HepG2 (cell line): ENCODE measurements around the gene IPO13. TPM values are rescaled to one million over a fixed set of nuclear protein-coding genes. Genes with fewer than 3 reads are reported as not detected.

ENCODE experiments used
- ARNTL ChIP-seq: sonication (generic); formaldehyde crosslinking; IDR thresholded peaks from 2 replicates; pipeline ENCODE4 v1.4.0; 2020; ENCODE audit warnings: mild to moderate bottlenecking, missing genetic modification reagents
- CEBPG ChIP-seq: IDR thresholded peaks from 2 replicates; pipeline ENCODE4 v1.6.1; 2016
- GABPA ChIP-seq, 2 experiments: IDR thresholded peaks; 2 replicates each; pipeline ENCODE4 v1.6.1; 2011 to 2016; ENCODE audit warnings: low read depth in 2 of 2, low read length in 1 of 2, missing biosample characterization in 1 of 2, missing genetic modification characterization in 1 of 2
- IRF2 ChIP-seq: IDR thresholded peaks from 2 replicates; pipeline ENCODE4 v1.6.1; 2018; ENCODE audit warnings: missing genetic modification reagents, missing compliant biosample characterization
- MXI1 ChIP-seq: IDR thresholded peaks from 3 replicates; pipeline ENCODE4 v1.6.1; 2012; ENCODE audit warnings: low read depth, low read length, inconsistent platforms, borderline replicate concordance
- NFRKB ChIP-seq: fragments of 450-650 bp; IDR thresholded peaks from 2 replicates; pipeline ENCODE4 v1.6.1; 2017
- SKI ChIP-seq: fragments of 450-650 bp; IDR thresholded peaks from one replicate; pipeline ENCODE4 v1.6.1; 2018; ENCODE audit warnings: mild to moderate bottlenecking; ENCODE audit not compliant: partially characterized antibody
- SMARCC2 ChIP-seq: fragments of 450-650 bp; IDR thresholded peaks from 2 replicates; pipeline ENCODE4 v1.6.1; 2017; ENCODE audit warnings: antibody characterized with exemption, mild to moderate bottlenecking
- XBP1 ChIP-seq: sonication (generic); formaldehyde crosslinking; IDR thresholded peaks from 2 replicates; pipeline ENCODE4 v1.5.0; 2020; ENCODE audit warnings: missing genetic modification reagents
- ZNF607 ChIP-seq: sonication (generic); formaldehyde crosslinking; IDR thresholded peaks from 2 replicates; pipeline ENCODE4 v1.5.1; 2020; ENCODE audit warnings: missing genetic modification reagents, mild to moderate bottlenecking, borderline replicate concordance
- ZNF709 ChIP-seq: sonication (generic); formaldehyde crosslinking; IDR thresholded peaks from 2 replicates; pipeline ENCODE4 v1.5.0; 2020; ENCODE audit warnings: mild to moderate bottlenecking, missing genetic modification reagents
- ZNF790 ChIP-seq: sonication (generic); formaldehyde crosslinking; IDR thresholded peaks from 2 replicates; pipeline ENCODE4 v1.8.0; 2022; ENCODE audit warnings: missing genetic modification reagents, mild to moderate bottlenecking, borderline replicate concordance
- ZNF891 ChIP-seq: sonication (generic); formaldehyde crosslinking; IDR thresholded peaks from 2 replicates; pipeline ENCODE4 v1.5.0; 2020; ENCODE audit warnings: mild to moderate bottlenecking, missing genetic modification reagents
- polyA plus RNA-seq, 8 experiments: library from polyadenylated mRNA; depleted of rRNA in 3 of 8; stranded (reverse) in 7 of 8; unstranded in 1 of 8; fragments of >200 nt; fragmentation: Illumina TruSeq in 4 of 8; extraction: Trizol in 4 of 8; gene quantifications; 2 replicates each; pipeline versions ENCODE4 v1.2.1 to v1.2.3, GENCODE V29; 2011 to 2016; ENCODE audit warnings: low read depth in 4 of 8, missing spikeins in 1 of 8, mixed read lengths in 1 of 8; ENCODE audit not compliant: insufficient read depth in 1 of 8
- total RNA-seq, 5 experiments: library from RNA; depleted of rRNA; stranded (reverse); fragments of >200 nt; fragmentation: Illumina TruSeq; extraction: Trizol; gene quantifications; 2 replicates each; pipeline ENCODE4 v1.2.3, GENCODE V29; 2016; ENCODE audit warnings: low read depth in 1 of 5
- TF ChIP-seq, protein P1 (sequence below): sonication (generic); formaldehyde crosslinking; conservative IDR thresholded peaks from 2 replicates; pipeline ENCODE4 v1.4.0; 2020; ENCODE audit warnings: mild to moderate bottlenecking, missing genetic modification reagents, moderate library complexity
- TF ChIP-seq, protein P2 (sequence below): sonication (generic); formaldehyde crosslinking; IDR thresholded peaks from 2 replicates; pipeline ENCODE4 v1.4.0; 2020; ENCODE audit warnings: missing genetic modification reagents
- TF ChIP-seq, protein P3 (sequence below): sonication (generic); formaldehyde crosslinking; IDR thresholded peaks from 2 replicates; pipeline ENCODE4 v1.9.0; 2021; ENCODE audit warnings: missing genetic modification reagents, mild to moderate bottlenecking, borderline replicate concordance
- TF ChIP-seq, protein P4 (sequence below): sonication (generic); formaldehyde crosslinking; IDR thresholded peaks from 2 replicates; pipeline ENCODE4 v1.5.0; 2020; ENCODE audit warnings: missing genetic modification reagents
- TF ChIP-seq, protein P5 (sequence below): IDR thresholded peaks from 2 replicates; pipeline ENCODE4 v1.6.1; 2012; ENCODE audit warnings: inconsistent platforms

Gene IPO13
- total and polyA plus RNA-seq, 2 of the 13 experiments (the other 11 are each of a cell fraction or from before 2014, with no cell fraction given) = 12.9 to 15.6 TPM

DNA sequence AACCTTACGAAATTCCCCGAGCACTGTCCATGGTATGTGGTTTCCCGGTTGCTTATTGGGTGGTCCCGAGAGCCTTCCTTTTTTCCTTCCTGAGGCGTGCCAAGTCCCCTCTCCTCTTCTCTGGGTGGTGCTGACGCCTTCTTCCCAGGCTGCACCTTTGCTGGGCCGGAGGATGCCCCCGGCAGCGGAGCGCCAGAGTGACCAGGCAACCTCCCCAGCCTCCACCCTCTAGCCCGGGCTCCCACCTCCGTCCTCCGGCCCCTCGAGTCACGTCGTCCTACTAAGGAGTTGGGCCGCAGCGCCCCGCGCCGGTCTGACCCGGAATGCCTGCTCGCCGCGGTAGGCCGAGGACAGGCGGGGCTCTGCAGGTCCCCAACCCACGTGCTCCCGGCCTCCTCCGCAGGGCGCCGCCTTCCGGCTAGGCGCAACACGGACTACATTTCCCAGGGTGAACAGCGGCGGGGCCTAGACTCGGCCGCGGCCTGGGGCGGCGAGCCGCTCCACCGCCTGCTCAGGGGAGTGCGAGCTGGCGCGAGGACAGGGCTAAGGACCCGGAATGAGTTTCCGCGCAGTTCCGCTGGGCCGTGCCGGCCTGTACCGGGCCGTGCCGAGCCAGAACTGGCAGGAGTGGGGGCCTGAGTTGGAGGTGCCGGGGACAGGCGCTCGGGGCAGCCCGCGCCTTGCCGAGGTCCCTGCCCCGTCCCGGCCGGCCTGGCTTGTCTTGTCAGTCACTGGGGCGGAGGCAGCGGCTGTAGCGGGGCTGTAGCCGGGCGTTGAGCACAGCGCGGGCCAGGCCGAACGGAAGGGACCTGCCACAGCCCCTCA is at the start of gene IPO13 (continued):
- peak; percentile 98 for TF ChIP-seq MXI1
- peak; percentile 83 for TF ChIP-seq ZNF607 (CRISPR knock-in tag)
- TF ChIP-seq ZNF709 (CRISPR knock-in tag) = peak; percentile 95
- no peak for TF ChIP-seq CEBPG
- TF ChIP-seq ZNF790 (CRISPR knock-in tag) = peak; percentile 96
- TF ChIP-seq, protein P1, sequence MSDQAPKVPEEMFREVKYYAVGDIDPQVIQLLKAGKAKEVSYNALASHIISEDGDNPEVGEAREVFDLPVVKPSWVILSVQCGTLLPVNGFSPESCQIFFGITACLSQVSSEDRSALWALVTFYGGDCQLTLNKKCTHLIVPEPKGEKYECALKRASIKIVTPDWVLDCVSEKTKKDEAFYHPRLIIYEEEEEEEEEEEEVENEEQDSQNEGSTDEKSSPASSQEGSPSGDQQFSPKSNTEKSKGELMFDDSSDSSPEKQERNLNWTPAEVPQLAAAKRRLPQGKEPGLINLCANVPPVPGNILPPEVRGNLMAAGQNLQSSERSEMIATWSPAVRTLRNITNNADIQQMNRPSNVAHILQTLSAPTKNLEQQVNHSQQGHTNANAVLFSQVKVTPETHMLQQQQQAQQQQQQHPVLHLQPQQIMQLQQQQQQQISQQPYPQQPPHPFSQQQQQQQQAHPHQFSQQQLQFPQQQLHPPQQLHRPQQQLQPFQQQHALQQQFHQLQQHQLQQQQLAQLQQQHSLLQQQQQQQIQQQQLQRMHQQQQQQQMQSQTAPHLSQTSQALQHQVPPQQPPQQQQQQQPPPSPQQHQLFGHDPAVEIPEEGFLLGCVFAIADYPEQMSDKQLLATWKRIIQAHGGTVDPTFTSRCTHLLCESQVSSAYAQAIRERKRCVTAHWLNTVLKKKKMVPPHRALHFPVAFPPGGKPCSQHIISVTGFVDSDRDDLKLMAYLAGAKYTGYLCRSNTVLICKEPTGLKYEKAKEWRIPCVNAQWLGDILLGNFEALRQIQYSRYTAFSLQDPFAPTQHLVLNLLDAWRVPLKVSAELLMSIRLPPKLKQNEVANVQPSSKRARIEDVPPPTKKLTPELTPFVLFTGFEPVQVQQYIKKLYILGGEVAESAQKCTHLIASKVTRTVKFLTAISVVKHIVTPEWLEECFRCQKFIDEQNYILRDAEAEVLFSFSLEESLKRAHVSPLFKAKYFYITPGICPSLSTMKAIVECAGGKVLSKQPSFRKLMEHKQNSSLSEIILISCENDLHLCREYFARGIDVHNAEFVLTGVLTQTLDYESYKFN (CRISPR knock-in tag) = peak; percentile 76
- TF ChIP-seq, protein P2, sequence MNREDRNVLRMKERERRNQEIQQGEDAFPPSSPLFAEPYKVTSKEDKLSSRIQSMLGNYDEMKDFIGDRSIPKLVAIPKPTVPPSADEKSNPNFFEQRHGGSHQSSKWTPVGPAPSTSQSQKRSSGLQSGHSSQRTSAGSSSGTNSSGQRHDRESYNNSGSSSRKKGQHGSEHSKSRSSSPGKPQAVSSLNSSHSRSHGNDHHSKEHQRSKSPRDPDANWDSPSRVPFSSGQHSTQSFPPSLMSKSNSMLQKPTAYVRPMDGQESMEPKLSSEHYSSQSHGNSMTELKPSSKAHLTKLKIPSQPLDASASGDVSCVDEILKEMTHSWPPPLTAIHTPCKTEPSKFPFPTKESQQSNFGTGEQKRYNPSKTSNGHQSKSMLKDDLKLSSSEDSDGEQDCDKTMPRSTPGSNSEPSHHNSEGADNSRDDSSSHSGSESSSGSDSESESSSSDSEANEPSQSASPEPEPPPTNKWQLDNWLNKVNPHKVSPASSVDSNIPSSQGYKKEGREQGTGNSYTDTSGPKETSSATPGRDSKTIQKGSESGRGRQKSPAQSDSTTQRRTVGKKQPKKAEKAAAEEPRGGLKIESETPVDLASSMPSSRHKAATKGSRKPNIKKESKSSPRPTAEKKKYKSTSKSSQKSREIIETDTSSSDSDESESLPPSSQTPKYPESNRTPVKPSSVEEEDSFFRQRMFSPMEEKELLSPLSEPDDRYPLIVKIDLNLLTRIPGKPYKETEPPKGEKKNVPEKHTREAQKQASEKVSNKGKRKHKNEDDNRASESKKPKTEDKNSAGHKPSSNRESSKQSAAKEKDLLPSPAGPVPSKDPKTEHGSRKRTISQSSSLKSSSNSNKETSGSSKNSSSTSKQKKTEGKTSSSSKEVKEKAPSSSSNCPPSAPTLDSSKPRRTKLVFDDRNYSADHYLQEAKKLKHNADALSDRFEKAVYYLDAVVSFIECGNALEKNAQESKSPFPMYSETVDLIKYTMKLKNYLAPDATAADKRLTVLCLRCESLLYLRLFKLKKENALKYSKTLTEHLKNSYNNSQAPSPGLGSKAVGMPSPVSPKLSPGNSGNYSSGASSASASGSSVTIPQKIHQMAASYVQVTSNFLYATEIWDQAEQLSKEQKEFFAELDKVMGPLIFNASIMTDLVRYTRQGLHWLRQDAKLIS (CRISPR knock-in tag) = no peak
- TF ChIP-seq GABPA (IDR thresholded peaks at IDR 0.05; ENCODE audit: low read depth, low read length) = peak; percentile 55
- TF ChIP-seq GABPA (CRISPR knock-in tag; IDR thresholded peaks at IDR 0.05; ENCODE audit: low read depth) = peak; percentile 76
- peak; percentile 95 for TF ChIP-seq IRF2 (CRISPR knock-in tag)
- peak; percentile 92 for TF ChIP-seq ARNTL
- TF ChIP-seq ZNF891 (CRISPR knock-in tag) = 0 out of 2 replicates have a peak, but pooled peaks have one; percentile 66
- no peak for TF ChIP-seq NFRKB
- no peak for TF ChIP-seq XBP1 (CRISPR knock-in tag)
- TF ChIP-seq, protein P3, sequence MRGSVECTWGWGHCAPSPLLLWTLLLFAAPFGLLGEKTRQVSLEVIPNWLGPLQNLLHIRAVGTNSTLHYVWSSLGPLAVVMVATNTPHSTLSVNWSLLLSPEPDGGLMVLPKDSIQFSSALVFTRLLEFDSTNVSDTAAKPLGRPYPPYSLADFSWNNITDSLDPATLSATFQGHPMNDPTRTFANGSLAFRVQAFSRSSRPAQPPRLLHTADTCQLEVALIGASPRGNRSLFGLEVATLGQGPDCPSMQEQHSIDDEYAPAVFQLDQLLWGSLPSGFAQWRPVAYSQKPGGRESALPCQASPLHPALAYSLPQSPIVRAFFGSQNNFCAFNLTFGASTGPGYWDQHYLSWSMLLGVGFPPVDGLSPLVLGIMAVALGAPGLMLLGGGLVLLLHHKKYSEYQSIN (CRISPR knock-in tag) = no peak
- TF ChIP-seq, protein P4, sequence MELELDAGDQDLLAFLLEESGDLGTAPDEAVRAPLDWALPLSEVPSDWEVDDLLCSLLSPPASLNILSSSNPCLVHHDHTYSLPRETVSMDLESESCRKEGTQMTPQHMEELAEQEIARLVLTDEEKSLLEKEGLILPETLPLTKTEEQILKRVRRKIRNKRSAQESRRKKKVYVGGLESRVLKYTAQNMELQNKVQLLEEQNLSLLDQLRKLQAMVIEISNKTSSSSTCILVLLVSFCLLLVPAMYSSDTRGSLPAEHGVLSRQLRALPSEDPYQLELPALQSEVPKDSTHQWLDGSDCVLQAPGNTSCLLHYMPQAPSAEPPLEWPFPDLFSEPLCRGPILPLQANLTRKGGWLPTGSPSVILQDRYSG (CRISPR knock-in tag) = no peak
- TF ChIP-seq, protein P5, sequence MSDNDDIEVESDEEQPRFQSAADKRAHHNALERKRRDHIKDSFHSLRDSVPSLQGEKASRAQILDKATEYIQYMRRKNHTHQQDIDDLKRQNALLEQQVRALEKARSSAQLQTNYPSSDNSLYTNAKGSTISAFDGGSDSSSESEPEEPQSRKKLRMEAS = peak; percentile 99
- TF ChIP-seq SMARCC2 = no peak
- peak; percentile 41 for TF ChIP-seq SKI
- TF ChIP-seq, all 625 proteins: peak for 375
